Neural cell (in vitro differentiated cells): ENCODE data around the gene HDAC9. TPM values are rescaled to one million over a fixed set of nuclear protein-coding genes. Genes with fewer than 3 reads are reported as not detected.

Experiments
- H2AFZ ChIP-seq: fragments of 200-600, 300-800 bp; sonication (generic), shearing (Covaris generic); 2 replicates; pipeline ENCODE4 v1.6.0; 2014; ENCODE audit warnings: low read depth, mild to moderate bottlenecking, antibody characterized with exemption, low read length, moderate library complexity
- H3F3A ChIP-seq: fragments of 200-600 bp; shearing (Covaris generic); 2 replicates; pipeline ENCODE4 v1.6.1; 2016; ENCODE audit warnings: mild to moderate bottlenecking, moderate library complexity, mixed read lengths, antibody characterized with exemption, low read length; ENCODE audit not compliant: insufficient read depth, poor library complexity, severe bottlenecking
- H3K27ac ChIP-seq: fragments of 200-600, 300-800 bp; sonication (generic), shearing (Covaris generic); 2 replicates; pipeline ENCODE4 v1.5.1; 2014; ENCODE audit warnings: mild to moderate bottlenecking, low read length, moderate library complexity
- H3K27me3 ChIP-seq: fragments of 300-800, 200-600 bp; sonication (generic), shearing (Covaris generic); 2 replicates; pipeline ENCODE4 v1.6.0; 2014; ENCODE audit warnings: mild to moderate bottlenecking, low read depth, low read length, moderate library complexity; ENCODE audit not compliant: insufficient read depth
- H3K36me3 ChIP-seq: fragments of 300-800, 200-600 bp; sonication (generic), shearing (Covaris generic); 2 replicates; pipeline ENCODE4 v1.5.1; 2014; ENCODE audit warnings: mild to moderate bottlenecking, antibody characterized with exemption, low read length, moderate library complexity; ENCODE audit not compliant: insufficient read depth
- H3K4me2 ChIP-seq: fragments of 300-800, 200-600 bp; sonication (generic), shearing (Covaris generic); 2 replicates; pipeline ENCODE4 v1.6.0; 2014; ENCODE audit warnings: mild to moderate bottlenecking, low read length
- H3K4me3 ChIP-seq: fragments of 300-800, 200-600 bp; sonication (generic), shearing (Covaris generic); 2 replicates; pipeline ENCODE4 v1.5.1; 2014; ENCODE audit warnings: mild to moderate bottlenecking, low read length, moderate library complexity
- H3K79me2 ChIP-seq: fragments of 200-600 bp; shearing (Covaris generic); replicated peaks from 2 replicates; pipeline ENCODE4 v1.6.0; 2014; ENCODE audit warnings: mild to moderate bottlenecking, low read length, moderate library complexity; ENCODE audit not compliant: insufficient read depth
- H3K9ac ChIP-seq: fragments of 300-800, 200-600 bp; sonication (generic), shearing (Covaris generic); 2 replicates; pipeline ENCODE4 v1.6.1; 2016; ENCODE audit warnings: mild to moderate bottlenecking, low read length, mixed read lengths
- H3K9me2 ChIP-seq: fragments of 200-600 bp; shearing (Covaris generic); 2 replicates; pipeline ENCODE4 v1.6.1; 2016; ENCODE audit warnings: mild to moderate bottlenecking, low read length, mixed read lengths; ENCODE audit not compliant: insufficient read depth
- H3K9me3 ChIP-seq: fragments of 200-600, 300-800 bp; sonication (generic), shearing (Covaris generic); 2 replicates; pipeline ENCODE4 v1.6.1; 2016; ENCODE audit warnings: mild to moderate bottlenecking, mixed run types, low read length, moderate library complexity, mixed read lengths
- H4K20me1 ChIP-seq: fragments of 200-600 bp; shearing (Covaris generic); 2 replicates; pipeline ENCODE4 v1.6.1; 2016; ENCODE audit warnings: mild to moderate bottlenecking, mixed run types; ENCODE audit not compliant: insufficient read depth
- CTCF ChIP-seq: fragments of 450-650 bp; IDR thresholded peaks from 2 replicates; pipeline ENCODE4 v1.5.1; 2014; ENCODE audit warnings: antibody characterized with exemption, mild to moderate bottlenecking, moderate library complexity; ENCODE audit not compliant: poor library complexity, severe bottlenecking
- EP300 ChIP-seq: fragments of 450-650 bp; conservative IDR thresholded peaks from 2 replicates; pipeline ENCODE4 v1.6.1; 2014; ENCODE audit warnings: antibody characterized with exemption, mild to moderate bottlenecking, moderate library complexity; ENCODE audit not compliant: poor library complexity, severe bottlenecking
- EZH2 ChIP-seq: fragments of 200-600, 300-800 bp; shearing (Covaris generic), sonication (generic); IDR thresholded peaks from 2 replicates; pipeline ENCODE4 v1.6.1; 2014; ENCODE audit warnings: antibody characterized with exemption, low read length, borderline replicate concordance, mild to moderate bottlenecking; ENCODE audit not compliant: insufficient read depth, poor library complexity, severe bottlenecking
- MXI1 ChIP-seq: fragments of 450-650 bp; conservative IDR thresholded peaks from 2 replicates; pipeline ENCODE4 v1.6.1; 2014; ENCODE audit warnings: antibody characterized with exemption, mild to moderate bottlenecking; ENCODE audit not compliant: poor library complexity, severe bottlenecking
- POLR2AphosphoS5 ChIP-seq: IDR thresholded peaks from 2 replicates; pipeline ENCODE4 v1.6.1; 2012
- RAD21 ChIP-seq: fragments of 450-650 bp; conservative IDR thresholded peaks from 2 replicates; pipeline ENCODE4 v1.6.1; 2014; ENCODE audit warnings: antibody characterized with exemption, mild to moderate bottlenecking, moderate library complexity
- REST ChIP-seq: IDR thresholded peaks from 2 replicates; pipeline ENCODE4 v1.6.1; 2012; ENCODE audit warnings: borderline replicate concordance
- SMC3 ChIP-seq: fragments of 450-650 bp; conservative IDR thresholded peaks from 2 replicates; pipeline ENCODE4 v1.6.1; 2014; ENCODE audit warnings: antibody characterized with exemption, mild to moderate bottlenecking, moderate library complexity; ENCODE audit not compliant: poor library complexity
- TAF1 ChIP-seq: IDR thresholded peaks from 2 replicates; pipeline ENCODE4 v1.6.1; 2012; ENCODE audit warnings: low read depth
- polyA plus RNA-seq: library from polyadenylated mRNA; depleted of rRNA; stranded (reverse); fragments of >200 nt; gene quantifications from 2 replicates; pipeline ENCODE4 v1.2.3, GENCODE V29; 2014

HDAC9 gene
- polyA plus RNA-seq, 1 donor from 2014 or later, result 15.9 TPM

DNA sequence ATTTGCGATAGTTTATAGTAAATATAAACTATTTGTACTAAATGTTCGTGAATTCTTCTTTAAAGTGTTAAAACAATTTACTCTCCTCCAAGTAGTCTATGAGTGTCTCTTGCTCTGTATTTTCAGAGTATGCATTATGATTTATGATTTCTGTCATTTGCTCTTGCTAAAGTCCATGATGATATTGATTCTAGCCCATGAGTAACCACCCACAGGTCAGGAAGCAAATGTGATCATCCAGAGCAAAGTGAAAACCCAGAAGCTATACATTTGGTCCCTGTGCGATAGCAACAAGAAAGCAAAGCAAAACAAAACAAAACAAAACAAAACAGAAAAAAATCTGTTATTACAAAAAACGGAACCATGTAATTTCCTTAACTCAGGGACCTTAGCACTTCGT, 225.9 kb downstream of the HDAC9 start:
- H3K4me2 ChIP-seq, result no peak overlapping the region
- no peak overlapping the region for H2AFZ ChIP-seq
- no peaks in the 10 kb centered on the region for H4K20me1 ChIP-seq
- H3K27ac ChIP-seq, result no peak overlapping the region
- TF ChIP-seq EP300 (no peak), TAF1 (no peak), CTCF (no peak), POLR2AphosphoS5 (no peak), RAD21 (no peak), REST (no peak), EZH2 (no peak)
- H3F3A ChIP-seq, result no peaks in the 10 kb centered on the region
- no peaks in the 10 kb centered on the region for H3K79me2 ChIP-seq
- H3K9me2 ChIP-seq, result no peaks in the 10 kb centered on the region
- H3K4me3 ChIP-seq, result no peak overlapping the region
- no peaks in the 10 kb centered on the region for H3K36me3 ChIP-seq
- H3K27me3 ChIP-seq, result no peaks in the 10 kb centered on the region
- no peak overlapping the region for H3K9ac ChIP-seq
- H3K9me3 ChIP-seq, result no peaks in the 10 kb centered on the region

DNA sequence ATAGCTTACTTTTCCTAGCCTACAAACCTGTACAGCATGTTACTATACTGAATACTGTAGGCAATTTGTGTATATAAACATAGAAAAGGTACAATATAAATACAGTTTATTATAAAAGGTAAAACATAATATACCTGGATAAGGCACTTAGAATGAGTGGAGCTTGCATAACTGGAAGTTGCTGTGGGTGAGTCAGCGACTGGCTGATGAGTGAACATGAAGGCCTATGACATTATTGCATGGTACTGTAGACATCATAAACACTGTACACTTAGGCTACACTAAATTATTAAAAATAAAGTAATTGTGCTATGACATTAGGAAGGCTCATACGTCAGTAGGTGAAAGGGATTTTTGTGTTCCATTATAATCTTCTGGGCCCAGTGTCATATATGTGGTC, 228.8 kb downstream of the HDAC9 start:
- Histone ChIP-seq H3K9me2 (no peaks in the 10 kb centered on the region), H4K20me1 (no peaks in the 10 kb centered on the region), H3K4me3 (no peak overlapping the region), H3K36me3 (no peaks in the 10 kb centered on the region), H3F3A (no peaks in the 10 kb centered on the region), H3K27ac (no peak overlapping the region), H3K9me3 (no peaks in the 10 kb centered on the region), H3K27me3 (no peaks in the 10 kb centered on the region), H3K79me2 (no peaks in the 10 kb centered on the region), H3K9ac (no peak overlapping the region), H3K4me2 (no peak overlapping the region), H2AFZ (no peak overlapping the region)
- no peak for TF ChIP-seq MXI1
- no peak for TF ChIP-seq CTCF
- no peak for TF ChIP-seq REST
- TF ChIP-seq TAF1, result no peak
- TF ChIP-seq EP300, result no peak
- no peak for TF ChIP-seq POLR2AphosphoS5
- TF ChIP-seq EZH2, result no peak
- TF ChIP-seq RAD21, result no peak
- no peak for TF ChIP-seq SMC3
